Measurements from ENCODE around the gene CRIP1.

The CRIP1 gene

DNA sequence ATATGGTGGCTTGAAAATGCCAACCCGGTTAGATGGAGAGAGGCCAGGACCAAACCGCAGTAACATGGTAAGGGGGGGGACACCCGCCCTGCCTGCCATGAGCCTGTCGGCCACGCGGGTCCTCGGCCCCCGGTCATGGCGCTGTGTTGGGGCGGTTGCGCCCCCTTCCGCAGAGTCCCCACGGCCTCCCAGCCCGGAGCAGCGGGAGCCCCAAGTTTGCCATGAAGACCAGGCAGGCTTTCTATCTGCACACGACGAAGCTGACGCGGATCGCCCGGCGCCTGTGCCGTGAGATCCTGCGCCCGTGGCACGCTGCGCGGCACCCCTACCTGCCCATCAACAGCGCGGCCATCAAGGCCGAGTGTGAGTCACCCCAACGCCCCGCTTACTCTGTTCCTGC, 22.2 kb upstream of the CRIP1 start:
- peaks cover 34 to 42% of the 10 kb centered on the region in 2 donors for H3K36me3 ChIP-seq (ENCODE audit: control insufficient read depth in 2 of 2, insufficient read depth in 2 of 2, low read length in 2 of 2)
- H3K9me3 ChIP-seq (ENCODE audit: control insufficient read depth in 2 of 2, low read length in 2 of 2), result no peaks in the 10 kb centered on the region
- H3K27me3 ChIP-seq (ENCODE audit: control insufficient read depth in 2 of 2, insufficient read depth in 2 of 2, low read length in 2 of 2), result no peaks in the 10 kb centered on the region
- no peak overlapping the region for H3K4me3 ChIP-seq (ENCODE audit: low read length in 2 of 2)
- no peak overlapping the region for H3K9ac ChIP-seq (ENCODE audit: low read depth in 1 of 2, low read length in 2 of 2)
- no peak overlapping the region for H3K27ac ChIP-seq (ENCODE audit: low read depth in 2 of 2, low read length in 2 of 2)
- no peaks in the 10 kb centered on the region for H3K4me1 ChIP-seq (ENCODE audit: control insufficient read depth in 2 of 2, insufficient read depth in 2 of 2, low read length in 2 of 2)

DNA sequence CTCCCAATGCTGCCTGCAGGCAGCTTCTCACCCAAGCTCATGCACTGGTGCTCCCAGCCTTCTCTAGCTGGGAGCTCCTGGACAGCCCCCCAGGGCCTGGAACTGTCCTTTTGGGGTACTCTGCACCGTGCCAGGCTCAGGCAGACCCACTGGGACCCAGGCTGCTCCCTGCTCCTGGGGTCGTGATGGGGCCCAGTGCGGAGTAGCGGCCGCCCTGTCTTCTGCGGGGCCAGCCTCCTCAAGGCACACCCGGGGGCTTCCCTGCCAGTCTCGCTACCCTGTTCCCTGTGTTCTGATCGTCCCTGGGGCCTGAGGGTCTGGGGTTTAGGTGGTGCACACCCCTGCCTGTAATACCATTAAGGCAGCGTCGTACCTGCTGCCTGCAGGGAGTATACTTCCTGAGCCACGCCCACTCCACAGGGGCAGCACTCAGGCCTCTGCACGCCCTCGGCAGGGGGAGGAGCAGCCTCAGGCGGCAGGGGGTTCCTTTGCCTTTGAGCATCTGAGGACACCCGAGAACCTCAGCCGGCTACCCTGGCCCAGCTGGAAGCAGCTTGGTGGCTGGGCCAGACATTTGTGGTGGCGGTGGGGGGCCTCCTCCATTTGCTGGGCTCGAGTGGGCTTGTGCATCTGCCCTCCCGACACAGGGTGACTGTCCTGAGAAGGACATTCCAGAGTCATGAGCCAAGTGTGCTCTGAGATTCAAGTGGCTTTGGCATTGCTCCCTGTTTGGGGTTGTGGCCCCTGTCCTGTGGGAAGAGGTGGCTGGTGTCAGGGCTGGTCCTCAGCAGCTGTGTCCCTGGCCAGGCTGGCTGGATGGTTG, 21.3 kb upstream of the CRIP1 start:
- H3K27ac ChIP-seq (ENCODE audit: low read depth in 2 of 2, low read length in 2 of 2), result no peak overlapping the region
- no peak overlapping the region for H3K4me3 ChIP-seq (ENCODE audit: low read length in 2 of 2)
- no peaks in the 10 kb centered on the region for H3K27me3 ChIP-seq (ENCODE audit: control insufficient read depth in 2 of 2, insufficient read depth in 2 of 2, low read length in 2 of 2)
- no peaks in the 10 kb centered on the region for H3K9me3 ChIP-seq (ENCODE audit: control insufficient read depth in 2 of 2, low read length in 2 of 2)
- H3K9ac ChIP-seq (ENCODE audit: low read depth in 1 of 2, low read length in 2 of 2), result no peak overlapping the region
- peaks cover 30 to 38% of the 10 kb centered on the region in 2 donors for H3K36me3 ChIP-seq (ENCODE audit: control insufficient read depth in 2 of 2, insufficient read depth in 2 of 2, low read length in 2 of 2)
- no peaks in the 10 kb centered on the region for H3K4me1 ChIP-seq (ENCODE audit: control insufficient read depth in 2 of 2, insufficient read depth in 2 of 2, low read length in 2 of 2)

DNA sequence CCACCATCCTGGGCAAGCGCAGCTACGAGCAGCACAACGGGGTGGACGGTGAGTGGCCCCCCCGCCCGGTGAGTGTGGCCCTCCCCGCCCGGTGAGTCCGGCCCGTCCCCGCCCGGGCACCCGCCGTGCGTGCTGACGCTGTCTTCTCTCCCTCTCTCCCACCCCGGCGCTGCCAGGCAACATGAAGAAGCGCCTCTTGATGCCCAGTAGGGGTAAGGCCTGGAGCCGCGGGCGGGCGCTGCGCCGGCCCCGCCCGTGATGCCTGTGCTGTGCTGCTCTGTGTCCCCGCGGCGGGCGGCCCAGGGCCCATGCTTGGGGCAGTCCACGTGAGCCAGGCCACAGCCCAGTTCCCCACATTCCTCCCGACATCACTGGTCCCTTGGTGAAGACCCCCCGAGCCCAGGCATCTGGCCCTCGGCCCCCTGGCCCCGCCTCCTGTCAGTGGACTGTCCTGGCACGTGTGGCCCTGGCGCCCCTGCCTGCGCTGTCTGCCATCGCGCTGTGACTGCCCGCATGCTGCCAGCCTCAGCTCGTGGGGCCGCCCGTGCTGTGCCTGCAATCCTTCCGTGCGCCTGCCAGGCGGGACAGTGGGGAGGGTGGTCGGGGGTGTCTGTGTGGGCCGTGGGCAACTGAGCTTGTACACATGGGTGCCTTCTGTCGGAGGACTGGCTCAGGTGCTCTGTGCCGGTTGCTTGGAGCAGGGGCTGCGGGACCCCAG, 20.0 kb upstream of the CRIP1 start:
- Histone ChIP-seq H3K27ac (ENCODE audit: low read depth in 2 of 2, low read length in 2 of 2) (no peak overlapping the region), H3K27me3 (ENCODE audit: control insufficient read depth in 2 of 2, insufficient read depth in 2 of 2, low read length in 2 of 2) (no peaks in the 10 kb centered on the region), H3K4me3 (ENCODE audit: low read length in 2 of 2) (no peak overlapping the region), H3K9ac (ENCODE audit: low read depth in 1 of 2, low read length in 2 of 2) (no peak overlapping the region), H3K36me3 (ENCODE audit: control insufficient read depth in 2 of 2, insufficient read depth in 2 of 2, low read length in 2 of 2) (peaks cover 18 to 25% of the 10 kb centered on the region in 2 donors), H3K9me3 (ENCODE audit: control insufficient read depth in 2 of 2, low read length in 2 of 2) (no peaks in the 10 kb centered on the region), H3K4me1 (ENCODE audit: control insufficient read depth in 2 of 2, insufficient read depth in 2 of 2, low read length in 2 of 2) (no peaks in the 10 kb centered on the region)

DNA sequence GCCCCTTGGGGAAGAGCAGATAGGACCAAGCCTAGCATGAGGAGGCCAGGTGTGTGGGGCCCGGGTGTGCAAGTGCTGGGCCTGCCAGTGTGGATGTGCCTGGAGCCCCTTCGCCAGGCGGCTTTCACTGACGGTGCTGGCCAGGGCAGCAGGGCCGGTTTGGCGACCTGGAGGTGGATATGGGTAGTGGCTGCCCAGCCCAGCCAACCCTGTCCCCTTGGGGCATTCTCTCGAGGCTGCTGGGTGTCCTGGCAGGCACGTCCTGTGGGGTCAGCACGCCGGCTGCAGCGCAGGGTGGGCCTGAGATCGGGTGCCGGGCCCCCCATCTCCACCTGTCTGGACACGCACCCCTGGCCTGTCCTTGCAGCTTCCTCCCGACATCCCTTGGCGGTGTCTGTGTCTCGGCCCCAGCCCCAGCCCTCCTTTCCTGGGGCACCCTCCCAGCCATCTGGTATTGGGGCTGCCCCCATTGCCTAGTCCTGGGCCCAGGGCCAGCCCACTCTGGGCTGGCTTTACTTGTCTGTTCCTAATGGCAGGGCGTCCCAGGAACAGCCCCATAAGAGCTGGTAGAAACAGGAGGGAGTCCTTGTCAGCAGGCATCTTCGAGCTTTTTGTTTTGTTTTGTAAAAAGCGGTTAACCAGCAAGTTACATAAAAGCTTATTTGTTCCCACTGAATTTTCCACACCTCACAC, 19.3 kb upstream of the CRIP1 start:
- H3K27me3 ChIP-seq (ENCODE audit: control insufficient read depth in 2 of 2, insufficient read depth in 2 of 2, low read length in 2 of 2), result no peaks in the 10 kb centered on the region
- no peak overlapping the region for H3K27ac ChIP-seq (ENCODE audit: low read depth in 2 of 2, low read length in 2 of 2)
- no peaks in the 10 kb centered on the region for H3K9me3 ChIP-seq (ENCODE audit: control insufficient read depth in 2 of 2, low read length in 2 of 2)
- no peaks in the 10 kb centered on the region for H3K4me1 ChIP-seq (ENCODE audit: control insufficient read depth in 2 of 2, insufficient read depth in 2 of 2, low read length in 2 of 2)
- peaks cover 18 to 25% of the 10 kb centered on the region in 2 donors for H3K36me3 ChIP-seq (ENCODE audit: control insufficient read depth in 2 of 2, insufficient read depth in 2 of 2, low read length in 2 of 2)
- no peak overlapping the region for H3K9ac ChIP-seq (ENCODE audit: low read depth in 1 of 2, low read length in 2 of 2)
- H3K4me3 ChIP-seq (ENCODE audit: low read length in 2 of 2), result no peak overlapping the region

DNA sequence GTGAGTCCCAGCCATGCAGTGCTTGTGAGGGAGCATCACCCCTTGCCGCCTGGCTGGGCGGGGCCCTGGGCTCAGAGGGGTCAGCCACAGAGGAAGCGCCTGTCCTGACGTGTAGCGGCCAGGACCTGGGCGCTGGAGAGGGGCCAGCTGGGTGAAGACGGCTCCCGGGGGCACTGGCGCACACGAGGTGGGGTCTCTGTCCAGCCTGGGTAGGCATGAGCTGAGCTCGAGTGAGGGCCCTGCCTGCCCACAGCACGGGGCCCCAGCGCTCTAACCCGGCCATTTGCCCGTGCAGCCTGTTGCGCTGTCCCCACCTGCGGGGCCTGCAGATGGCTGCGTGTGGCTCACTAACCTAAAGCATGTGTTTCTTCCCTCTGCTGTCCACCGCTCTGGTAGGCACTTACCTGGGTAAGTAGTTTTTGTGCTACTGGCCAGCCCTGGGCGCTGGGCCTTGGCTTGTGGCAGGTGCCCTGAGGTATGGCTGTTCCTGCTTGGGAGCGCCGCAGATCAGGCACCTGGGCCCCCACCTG, 18.7 kb upstream of the CRIP1 start:
- H3K27me3 ChIP-seq (ENCODE audit: control insufficient read depth in 2 of 2, insufficient read depth in 2 of 2, low read length in 2 of 2), result no peaks in the 10 kb centered on the region
- no peak overlapping the region for H3K9ac ChIP-seq (ENCODE audit: low read depth in 1 of 2, low read length in 2 of 2)
- no peak overlapping the region for H3K27ac ChIP-seq (ENCODE audit: low read depth in 2 of 2, low read length in 2 of 2)
- no peak overlapping the region for H3K4me3 ChIP-seq (ENCODE audit: low read length in 2 of 2)
- peaks cover 18 to 21% of the 10 kb centered on the region in 2 donors for H3K36me3 ChIP-seq (ENCODE audit: control insufficient read depth in 2 of 2, insufficient read depth in 2 of 2, low read length in 2 of 2)
- no peaks in the 10 kb centered on the region for H3K9me3 ChIP-seq (ENCODE audit: control insufficient read depth in 2 of 2, low read length in 2 of 2)
- peaks cover 0 to 1% of the 10 kb centered on the region in 2 donors for H3K4me1 ChIP-seq (ENCODE audit: control insufficient read depth in 2 of 2, insufficient read depth in 2 of 2, low read length in 2 of 2)

DNA sequence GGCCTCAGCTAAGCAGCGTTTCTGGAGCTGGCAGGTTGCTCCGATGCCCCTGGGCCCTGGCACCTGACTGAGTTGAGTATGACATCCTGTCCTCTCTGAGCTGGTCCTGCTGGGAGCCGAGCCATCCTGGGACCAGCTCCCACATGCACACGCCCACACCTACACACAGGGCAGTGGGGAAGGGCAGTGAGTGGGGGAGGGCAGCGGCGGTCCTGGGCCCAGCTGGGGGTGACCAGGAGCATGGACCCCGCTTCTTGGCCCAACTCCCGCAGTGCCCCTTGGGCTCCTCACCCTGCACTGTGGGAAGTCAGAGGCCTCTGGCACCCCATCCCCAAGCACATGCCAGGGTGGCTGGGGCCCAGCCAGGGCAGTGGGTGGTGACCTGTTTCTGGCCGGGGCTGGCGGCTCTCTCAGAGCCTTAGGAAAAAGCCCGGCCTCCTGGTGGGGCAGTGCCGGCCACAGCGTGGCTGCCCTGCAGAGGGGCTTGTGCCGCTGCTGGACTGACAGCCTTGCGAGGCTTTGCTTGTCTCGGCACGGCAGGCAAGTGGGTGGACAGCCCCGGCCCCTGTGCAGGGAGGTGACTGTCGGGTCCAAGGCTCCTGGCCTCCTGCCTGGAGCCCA, 18.0 kb upstream of the CRIP1 start:
- Histone ChIP-seq H3K9me3 (ENCODE audit: control insufficient read depth in 2 of 2, low read length in 2 of 2) (no peaks in the 10 kb centered on the region), H3K4me1 (ENCODE audit: control insufficient read depth in 2 of 2, insufficient read depth in 2 of 2, low read length in 2 of 2) (peaks cover 5 to 8% of the 10 kb centered on the region in 2 donors), H3K9ac (ENCODE audit: low read depth in 1 of 2, low read length in 2 of 2) (no peak overlapping the region), H3K27me3 (ENCODE audit: control insufficient read depth in 2 of 2, insufficient read depth in 2 of 2, low read length in 2 of 2) (peaks cover 0 to 3% of the 10 kb centered on the region in 2 donors), H3K27ac (ENCODE audit: low read depth in 2 of 2, low read length in 2 of 2) (no peak overlapping the region), H3K4me3 (ENCODE audit: low read length in 2 of 2) (no peak overlapping the region), H3K36me3 (ENCODE audit: control insufficient read depth in 2 of 2, insufficient read depth in 2 of 2, low read length in 2 of 2) (peaks cover 16 to 18% of the 10 kb centered on the region in 2 donors)

DNA sequence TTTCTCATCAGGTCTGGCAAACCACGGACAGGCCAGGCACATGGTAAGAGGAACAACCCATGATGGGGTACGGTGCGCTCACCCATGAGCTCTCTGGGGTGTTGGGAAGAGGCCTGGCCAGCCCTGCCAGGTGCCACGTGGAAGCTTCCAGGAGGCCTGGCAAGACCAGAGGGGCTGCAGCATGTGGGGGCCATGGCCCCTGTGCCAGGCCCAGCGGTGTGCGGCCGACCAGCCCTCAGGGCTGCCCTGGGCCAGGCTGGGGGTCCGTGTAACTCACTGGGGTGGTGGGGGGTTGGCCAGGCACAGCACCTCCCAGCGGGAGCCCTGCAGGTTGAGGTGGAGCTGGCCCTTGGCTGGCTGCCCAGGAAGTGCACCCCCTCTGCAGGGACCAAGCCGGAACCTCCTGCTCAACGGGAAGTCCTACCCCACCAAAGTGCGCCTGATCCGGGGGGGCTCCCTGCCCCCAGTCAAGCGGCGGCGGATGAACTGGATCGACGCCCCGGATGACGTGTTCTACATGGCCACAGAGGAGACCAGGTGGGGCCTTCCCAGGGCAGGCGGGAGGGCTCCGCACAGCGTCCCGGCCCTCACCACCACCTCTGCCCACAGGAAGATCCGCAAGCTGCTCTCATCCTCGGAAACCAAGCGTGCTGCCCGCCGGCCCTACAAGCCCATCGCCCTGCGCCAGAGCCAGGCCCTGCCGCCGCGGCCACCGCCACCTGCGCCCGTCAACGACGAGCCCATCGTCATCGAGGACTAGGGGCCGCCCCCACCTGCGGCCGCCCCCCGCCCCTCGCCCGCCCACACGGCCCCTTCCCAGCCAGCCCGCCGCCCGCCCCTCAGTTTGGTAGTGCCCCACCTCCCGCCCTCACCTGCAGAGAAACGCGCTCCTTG, 17.0 kb upstream of the CRIP1 start:
- H3K4me1 ChIP-seq (ENCODE audit: control insufficient read depth in 2 of 2, insufficient read depth in 2 of 2, low read length in 2 of 2), result peaks cover 8 to 10% of the 10 kb centered on the region in 2 donors
- no peak overlapping the region for H3K4me3 ChIP-seq (ENCODE audit: low read length in 2 of 2)
- no peak overlapping the region for H3K9ac ChIP-seq (ENCODE audit: low read depth in 1 of 2, low read length in 2 of 2)
- peaks cover 0 to 3% of the 10 kb centered on the region in 2 donors for H3K27me3 ChIP-seq (ENCODE audit: control insufficient read depth in 2 of 2, insufficient read depth in 2 of 2, low read length in 2 of 2)
- peaks cover 10 to 12% of the 10 kb centered on the region in 2 donors for H3K36me3 ChIP-seq (ENCODE audit: control insufficient read depth in 2 of 2, insufficient read depth in 2 of 2, low read length in 2 of 2)
- no peak overlapping the region for H3K27ac ChIP-seq (ENCODE audit: low read depth in 2 of 2, low read length in 2 of 2)
- no peaks in the 10 kb centered on the region for H3K9me3 ChIP-seq (ENCODE audit: control insufficient read depth in 2 of 2, low read length in 2 of 2)

DNA sequence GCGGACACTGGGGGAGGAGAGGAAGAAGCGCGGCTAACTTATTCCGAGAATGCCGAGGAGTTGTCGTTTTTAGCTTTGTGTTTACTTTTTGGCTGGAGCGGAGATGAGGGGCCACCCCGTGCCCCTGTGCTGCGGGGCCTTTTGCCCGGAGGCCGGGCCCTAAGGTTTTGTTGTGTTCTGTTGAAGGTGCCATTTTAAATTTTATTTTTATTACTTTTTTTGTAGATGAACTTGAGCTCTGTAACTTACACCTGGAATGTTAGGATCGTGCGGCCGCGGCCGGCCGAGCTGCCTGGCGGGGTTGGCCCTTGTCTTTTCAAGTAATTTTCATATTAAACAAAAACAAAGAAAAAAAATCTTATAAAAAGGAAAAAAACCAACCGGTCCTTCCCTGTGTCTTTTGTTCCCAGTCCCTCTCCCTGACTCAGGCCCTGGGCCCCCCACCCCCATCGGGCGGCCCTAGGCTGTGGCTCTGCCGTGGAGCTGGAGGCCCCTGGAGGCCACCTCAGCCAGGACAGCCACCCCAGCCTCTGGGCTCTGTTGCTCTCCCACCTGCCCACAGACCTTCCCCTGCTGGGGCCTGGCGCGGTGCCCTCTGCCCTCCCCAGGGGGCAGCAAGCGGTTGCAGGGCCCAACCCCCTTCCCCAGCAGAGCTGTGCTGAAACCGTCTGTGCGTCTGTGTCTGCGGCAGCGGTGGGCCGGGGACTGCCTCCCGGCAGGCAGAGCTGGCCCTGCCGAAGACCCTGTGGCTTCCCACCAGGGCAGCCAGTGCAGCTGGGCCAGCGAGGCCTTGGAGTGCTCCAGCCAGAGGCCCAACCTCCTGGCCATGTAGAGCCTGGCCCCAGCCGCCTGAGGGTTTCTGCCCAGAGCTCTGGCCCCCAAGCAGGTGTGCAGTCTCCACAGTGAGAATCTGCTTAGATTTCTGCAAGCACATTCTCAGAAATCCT, 16.1 kb upstream of the CRIP1 start:
- Histone ChIP-seq H3K9me3 (ENCODE audit: control insufficient read depth in 2 of 2, low read length in 2 of 2) (no peaks in the 10 kb centered on the region), H3K36me3 (ENCODE audit: control insufficient read depth in 2 of 2, insufficient read depth in 2 of 2, low read length in 2 of 2) (peaks cover 4 to 12% of the 10 kb centered on the region in 2 donors), H3K4me3 (ENCODE audit: low read length in 2 of 2) (no peak overlapping the region), H3K27ac (ENCODE audit: low read depth in 2 of 2, low read length in 2 of 2) (no peak overlapping the region), H3K9ac (ENCODE audit: low read depth in 1 of 2, low read length in 2 of 2) (no peak overlapping the region), H3K4me1 (ENCODE audit: control insufficient read depth in 2 of 2, insufficient read depth in 2 of 2, low read length in 2 of 2) (peaks cover 8 to 10% of the 10 kb centered on the region in 2 donors), H3K27me3 (ENCODE audit: control insufficient read depth in 2 of 2, insufficient read depth in 2 of 2, low read length in 2 of 2) (peaks cover 3 to 8% of the 10 kb centered on the region in 2 donors)

Data from mucosa of rectum (tissue), 2 donors.